ENCODE data around the gene CNDP1. TPM values are rescaled to one million over a fixed set of nuclear protein-coding genes. Genes with fewer than 3 reads are reported as not detected.
"Not testable (repeated sequence)": the region's sequence is repeated elsewhere in the genome, so short reads cannot be mapped to it uniquely, and the experiment has no call there.

Gene CNDP1
- polyA plus RNA-seq, 1 experiment = not detected

GRCh38 chr18:74499633-74500032 is 34.7 kb upstream of the CNDP1 start:
- no peak for TF ChIP-seq CTCF (IDR thresholded peaks at IDR 0.05; ENCODE audit: insufficient read depth, low read depth, low read length)
- H3K4me3 ChIP-seq (ENCODE audit: low read depth, low read length) = peak overlapping the region; percentile 18; the same call in 1 of the 2 replicates
- POLR2A ChIA-PET = no interaction called here
- H3K36me3 ChIP-seq (ENCODE audit: control insufficient read depth, insufficient read depth, low read length) = peaks cover 4% of the 10 kb centered on the region
- no peak for DNase-seq (ENCODE audit: low read depth)
- CTCF ChIA-PET = no interaction called here
- H3K27me3 ChIP-seq (ENCODE audit: control insufficient read depth, insufficient read depth, low read length) = no peaks in the 10 kb centered on the region

GRCh38 chr18:74500372-74500771 is 33.9 kb upstream of the CNDP1 start:
- ChIA-PET POLR2A (no interaction called here), CTCF (no interaction called here)
- Histone ChIP-seq H3K4me3 (ENCODE audit: low read depth, low read length) (no peak overlapping the region), H3K36me3 (ENCODE audit: control insufficient read depth, insufficient read depth, low read length) (peaks cover 5% of the 10 kb centered on the region), H3K27me3 (ENCODE audit: control insufficient read depth, insufficient read depth, low read length) (no peaks in the 10 kb centered on the region)
- no peak for DNase-seq (ENCODE audit: low read depth)
- no peak for TF ChIP-seq CTCF (IDR thresholded peaks at IDR 0.05; ENCODE audit: insufficient read depth, low read depth, low read length)

GRCh38 chr18:74500774-74501173 is 33.5 kb upstream of the CNDP1 start:
- CTCF ChIA-PET; H3K36me3 ChIP-seq (ENCODE audit: control insufficient read depth, insufficient read depth, low read length); POLR2A ChIA-PET; DNase-seq (ENCODE audit: low read depth); H3K27me3 ChIP-seq (ENCODE audit: control insufficient read depth, insufficient read depth, low read length); H3K4me3 ChIP-seq (ENCODE audit: low read depth, low read length): not testable (repeated sequence)

GRCh38 chr18:74501386-74501785 is 32.9 kb upstream of the CNDP1 start:
- ChIA-PET CTCF (no interaction called here), POLR2A (no interaction called here)
- Histone ChIP-seq H3K4me3 (ENCODE audit: low read depth, low read length) (no peak overlapping the region), H3K27me3 (ENCODE audit: control insufficient read depth, insufficient read depth, low read length) (no peaks in the 10 kb centered on the region), H3K36me3 (ENCODE audit: control insufficient read depth, insufficient read depth, low read length) (peaks cover 8% of the 10 kb centered on the region)
- DNase-seq (ENCODE audit: low read depth) = no peak
- no peak for TF ChIP-seq CTCF (IDR thresholded peaks at IDR 0.05; ENCODE audit: insufficient read depth, low read depth, low read length)

GRCh38 chr18:74503137-74503536 is 31.2 kb upstream of the CNDP1 start:
- POLR2A ChIA-PET = no interaction called here
- TF ChIP-seq CTCF (IDR thresholded peaks at IDR 0.05; ENCODE audit: insufficient read depth, low read depth, low read length) = no peak
- Histone ChIP-seq H3K36me3 (ENCODE audit: control insufficient read depth, insufficient read depth, low read length) (peaks cover 12% of the 10 kb centered on the region), H3K27me3 (ENCODE audit: control insufficient read depth, insufficient read depth, low read length) (no peaks in the 10 kb centered on the region), H3K4me3 (ENCODE audit: low read depth, low read length) (no peak overlapping the region)
- no peak for DNase-seq (ENCODE audit: low read depth)
- CTCF ChIA-PET = no interaction called here

GRCh38 chr18:74505776-74506175 is 28.5 kb upstream of the CNDP1 start:
- ChIA-PET CTCF (interaction anchor here (1.1 kb wide), 1 partner anchor 46 kb away, joined by 3 read pairs; no protein-coding TSS in a partner anchor), POLR2A (no interaction called here)
- peaks cover 20% of the 10 kb centered on the region for H3K36me3 ChIP-seq (ENCODE audit: control insufficient read depth, insufficient read depth, low read length)

More at GRCh38 chr18:74505776-74506175, 28.5 kb upstream of the CNDP1 start:
- no peak for TF ChIP-seq CTCF (IDR thresholded peaks at IDR 0.05; ENCODE audit: insufficient read depth, low read depth, low read length)
- no peaks in the 10 kb centered on the region for H3K27me3 ChIP-seq (ENCODE audit: control insufficient read depth, insufficient read depth, low read length)
- H3K4me3 ChIP-seq (ENCODE audit: low read depth, low read length) = no peak overlapping the region
- no peak for DNase-seq (ENCODE audit: low read depth)
